ENCODE results near the gene ACSBG1.

The ACSBG1 gene

GRCh38 chr15:78193731-78194567, 40.4 kb downstream of the ACSBG1 start:
- H3K4me3 ChIP-seq (ENCODE audit: low read depth, low read length), result no peak overlapping the region
- DNase-seq (ENCODE audit: low read depth), result no peak
- TF ChIP-seq CTCF (conservative IDR thresholded peaks at IDR 0.05; ENCODE audit: low read depth, low read length), result no peak

GRCh38 chr15:78192826-78193594, 41.4 kb downstream of the ACSBG1 start:
- TF ChIP-seq CTCF (conservative IDR thresholded peaks at IDR 0.05; ENCODE audit: low read depth, low read length), result no peak
- no peak overlapping the region for H3K4me3 ChIP-seq (ENCODE audit: low read depth, low read length)
- no peak for DNase-seq (ENCODE audit: low read depth)

GRCh38 chr15:78182821-78183220, 51.5 kb downstream of the ACSBG1 start:
- no peak for DNase-seq (ENCODE audit: low read depth)
- no peak for TF ChIP-seq CTCF (conservative IDR thresholded peaks at IDR 0.05; ENCODE audit: low read depth, low read length)
- no peak overlapping the region for H3K4me3 ChIP-seq (ENCODE audit: low read depth, low read length)

- DNase-seq (ENCODE audit: low read depth), result no peak
- no peak for TF ChIP-seq CTCF (conservative IDR thresholded peaks at IDR 0.05; ENCODE audit: low read depth, low read length)
- H3K4me3 ChIP-seq (ENCODE audit: low read depth, low read length), result no peak overlapping the region
These were observed 52.0 kb downstream of the ACSBG1 start for GRCh38 chr15:78182336-78182700.

GRCh38 chr15:78179906-78180305, 54.5 kb downstream of the ACSBG1 start:
- TF ChIP-seq CTCF (conservative IDR thresholded peaks at IDR 0.05; ENCODE audit: low read depth, low read length), result no peak
- no peak overlapping the region for H3K4me3 ChIP-seq (ENCODE audit: low read depth, low read length)

GRCh38 chr15:78179286-78179840, 55.0 kb downstream of the ACSBG1 start:
- DNase-seq (ENCODE audit: low read depth), result no peak
- no peak for TF ChIP-seq CTCF (conservative IDR thresholded peaks at IDR 0.05; ENCODE audit: low read depth, low read length)
- no peak overlapping the region for H3K4me3 ChIP-seq (ENCODE audit: low read depth, low read length)

More at GRCh38 chr15:78179906-78180305, 54.5 kb downstream of the ACSBG1 start:
- no peak for DNase-seq (ENCODE audit: low read depth)
